GM19239 (cell line): ENCODE measurements around the gene AIPL1.
A peak's percentile ranks its signal among the peaks of the same experiment; 100 is the strongest.

Experiments used
- DNase-seq: peaks from one replicate; pipeline ENCODE4 v3.0.0; 2011; ENCODE audit warnings: low spot score; ENCODE audit not compliant: insufficient read length
- FAIRE-seq: peaks from 2 replicates; lab custom pipeline; 2011; peaks lifted over from hg19 to GRCh38; lab: Jason Lieb, UNC

Gene AIPL1

DNA sequence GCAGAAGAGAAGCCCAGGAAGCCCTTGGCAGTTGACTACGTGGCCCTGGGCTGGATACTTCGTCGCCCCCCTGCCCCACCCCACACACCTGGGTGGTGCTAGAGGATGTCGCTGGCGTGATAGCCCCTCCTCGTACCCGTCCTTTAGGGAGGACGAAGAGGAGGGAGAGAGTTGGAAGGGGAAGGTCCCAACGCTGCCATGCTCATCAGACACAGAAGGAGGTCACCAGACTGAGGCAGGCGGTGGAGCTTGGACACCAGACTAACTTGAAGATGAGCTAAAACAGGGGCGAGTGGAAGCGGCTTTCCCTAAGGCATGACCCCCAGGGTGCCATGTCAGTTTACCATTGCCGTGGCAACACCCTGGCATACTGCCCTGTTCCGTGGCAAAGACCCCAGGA, 11.0 kb downstream of the AIPL1 start:
- DNase-seq (no peak), FAIRE-seq (no peak)

DNA sequence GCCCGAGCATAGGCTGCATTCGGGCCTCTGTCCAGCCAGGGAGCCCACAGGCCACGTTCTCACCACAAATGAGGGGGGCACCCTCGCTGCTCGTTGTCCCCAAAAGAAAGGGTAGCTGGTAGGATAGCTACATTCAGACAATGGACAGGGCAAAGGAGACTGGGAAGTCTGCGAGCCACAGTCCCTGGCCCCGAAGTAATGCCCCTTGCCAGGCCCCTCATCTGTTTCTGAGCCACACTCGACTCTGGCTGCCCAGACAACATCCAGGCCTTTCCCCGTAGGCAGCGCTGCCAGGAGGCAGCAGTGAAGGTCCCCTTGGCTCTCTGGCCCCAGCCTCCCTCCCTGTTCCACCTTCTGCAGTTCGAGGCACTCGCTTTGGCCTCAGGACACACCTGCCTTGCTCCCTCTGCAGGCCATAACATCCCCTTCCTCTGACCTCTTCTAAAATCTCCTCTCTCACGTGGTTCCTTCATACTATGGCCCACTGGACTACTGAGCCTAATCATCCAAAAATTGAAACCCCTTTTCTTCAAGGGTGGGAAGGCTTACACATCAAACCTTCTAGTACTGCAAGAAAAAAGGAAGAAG, 12.2 kb downstream of the AIPL1 start:
- FAIRE-seq (no peak), DNase-seq (no peak)

DNA sequence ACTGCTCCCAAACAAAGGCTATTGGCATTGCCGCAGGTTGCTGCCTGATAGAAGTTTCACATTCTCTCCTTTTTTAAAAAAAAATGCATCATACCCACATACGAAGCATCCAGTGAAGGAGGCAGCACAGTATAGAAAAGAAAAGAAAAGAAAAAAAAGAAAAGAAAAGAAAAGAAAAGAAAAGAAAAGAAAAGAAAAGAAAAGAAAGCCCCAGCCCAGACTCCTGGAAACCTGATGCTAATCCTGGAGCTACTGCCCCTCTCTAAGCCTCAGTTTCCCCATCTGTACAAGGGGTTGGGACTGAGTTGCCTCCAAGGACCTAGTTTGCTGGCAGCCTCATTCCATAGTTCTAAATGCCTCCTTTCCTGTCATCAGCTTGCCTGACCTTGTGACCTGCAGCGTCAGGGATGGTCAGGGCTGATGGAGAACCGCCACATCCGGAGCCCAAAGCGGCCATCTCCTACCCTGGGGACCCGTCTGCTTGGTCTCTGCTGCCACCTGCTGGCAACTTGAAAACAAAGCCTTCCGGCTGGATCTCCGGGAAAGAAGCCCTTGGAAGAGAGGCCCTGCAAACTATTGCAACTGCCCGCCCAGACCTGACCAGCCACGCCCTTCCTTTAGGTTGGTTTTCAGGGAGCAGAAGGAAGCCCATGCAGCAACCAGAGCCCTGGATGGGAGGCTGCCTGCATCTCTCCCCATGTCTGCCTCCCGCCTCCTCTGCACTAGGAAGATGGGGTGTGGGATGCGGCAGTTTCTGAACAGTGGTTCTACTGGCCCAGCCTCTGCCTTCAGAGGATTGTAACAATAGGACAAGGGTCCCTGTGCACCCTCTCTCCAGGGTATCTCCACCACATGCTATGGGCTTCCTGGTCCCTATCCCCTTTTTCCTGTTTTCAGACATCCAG, 13.0 kb downstream of the AIPL1 start:
- DNase-seq (peak; percentile 86), FAIRE-seq (peak; percentile 48)

DNA sequence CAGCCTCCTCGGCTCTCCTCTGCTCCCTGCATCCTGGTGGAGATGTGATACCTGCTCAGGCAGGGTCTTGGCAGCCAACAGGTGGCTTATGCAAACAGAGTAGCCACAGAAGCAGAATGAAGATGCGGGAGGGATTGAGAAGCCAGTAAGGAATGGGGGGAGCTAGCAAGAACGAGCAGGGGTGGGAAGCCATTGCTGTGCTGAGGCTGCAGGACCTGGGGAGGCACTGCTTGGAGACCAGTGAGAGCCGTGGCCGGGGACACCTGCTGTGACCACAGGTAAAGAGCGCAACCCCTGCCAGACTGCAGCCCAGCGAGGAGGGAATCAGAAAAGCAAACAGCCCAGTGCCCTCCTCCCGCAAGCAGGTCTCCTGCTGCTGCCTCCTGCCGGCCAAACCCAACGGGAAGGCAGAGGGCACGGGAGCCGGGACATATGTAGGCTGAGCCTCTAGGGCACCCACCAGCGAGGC, 14.7 kb downstream of the AIPL1 start:
- DNase-seq (no peak), FAIRE-seq (no peak)

DNA sequence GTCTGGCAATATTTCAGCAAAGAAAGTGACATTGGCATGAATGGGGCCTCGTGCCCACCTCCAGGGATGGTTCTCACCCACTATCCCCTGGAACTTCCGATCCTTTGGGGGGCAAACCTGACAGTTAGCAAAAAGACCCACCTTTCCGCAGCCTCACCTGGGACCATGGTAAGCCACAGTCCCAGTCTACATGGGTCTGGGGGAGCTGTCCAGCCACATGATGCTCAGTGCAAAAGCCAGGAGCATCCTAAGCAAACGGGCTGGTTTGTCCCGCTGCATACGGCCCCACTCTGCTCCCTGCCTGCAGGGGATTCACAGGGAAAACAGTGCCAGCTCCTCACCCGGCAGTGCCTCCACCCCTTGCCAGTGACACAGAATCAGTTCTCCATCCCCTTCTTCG, 19.3 kb downstream of the AIPL1 start:
- no peak for DNase-seq
- FAIRE-seq = no peak

DNA sequence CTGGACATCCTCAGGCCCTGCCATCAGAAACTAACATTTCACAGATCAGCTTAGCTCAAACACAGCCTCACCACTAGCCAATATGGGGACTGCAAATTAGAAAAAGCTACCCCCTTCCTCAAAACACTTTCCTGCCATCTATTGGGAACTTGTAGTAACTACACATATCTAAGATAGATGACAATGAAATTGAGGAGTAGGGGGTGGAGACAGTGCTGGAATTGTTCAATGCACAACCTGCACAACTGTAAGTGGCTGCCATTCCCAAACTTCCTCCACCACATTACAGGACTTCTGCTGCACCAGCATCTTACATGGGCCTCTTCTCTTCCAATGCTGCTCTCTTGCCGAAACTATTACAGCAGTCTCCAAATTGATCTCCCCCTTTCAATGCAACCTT, 21.9 kb downstream of the AIPL1 start:
- DNase-seq = peak; percentile 40
- FAIRE-seq = no peak

DNA sequence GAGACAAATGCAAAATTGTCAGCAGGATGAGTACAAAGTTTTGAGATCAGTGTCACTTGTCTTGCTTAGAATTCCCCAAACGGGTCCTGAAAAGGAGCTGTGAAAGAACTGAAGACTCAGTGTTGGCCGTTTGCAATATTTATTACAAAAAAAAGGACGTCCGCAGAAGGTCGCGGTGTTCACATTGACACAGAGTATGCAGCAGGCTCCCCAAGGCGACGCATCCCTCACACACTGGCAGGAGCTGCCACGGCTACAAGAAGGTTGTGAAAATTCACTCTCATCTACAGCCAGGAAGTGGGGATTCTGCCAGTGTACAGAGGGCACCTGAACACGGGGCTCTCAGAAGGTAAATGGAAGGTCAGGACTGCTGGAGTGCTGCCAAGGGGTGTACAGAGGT, 26.2 kb downstream of the AIPL1 start:
- DNase-seq = no peak
- no peak for FAIRE-seq

DNA sequence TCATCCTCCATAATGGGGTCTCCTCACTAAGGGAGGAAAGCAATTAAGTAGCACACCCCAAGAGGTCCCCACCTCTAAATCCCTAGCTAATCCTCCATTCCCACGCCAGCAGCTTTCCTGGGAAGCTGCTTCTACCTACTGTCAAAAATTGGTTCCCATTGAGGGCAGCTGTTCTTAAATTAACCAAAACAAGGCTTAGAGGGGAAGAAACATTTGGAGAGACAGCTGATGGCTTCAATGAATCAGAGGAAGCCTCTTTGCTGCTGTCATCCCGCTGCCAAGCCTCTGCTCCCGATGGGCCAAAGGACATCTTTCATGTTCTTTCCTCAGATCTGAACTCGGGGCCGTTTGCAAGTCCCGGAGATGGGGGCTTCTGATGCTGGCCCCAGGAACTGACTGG, 26.6 kb downstream of the AIPL1 start:
- FAIRE-seq = no peak

DNA sequence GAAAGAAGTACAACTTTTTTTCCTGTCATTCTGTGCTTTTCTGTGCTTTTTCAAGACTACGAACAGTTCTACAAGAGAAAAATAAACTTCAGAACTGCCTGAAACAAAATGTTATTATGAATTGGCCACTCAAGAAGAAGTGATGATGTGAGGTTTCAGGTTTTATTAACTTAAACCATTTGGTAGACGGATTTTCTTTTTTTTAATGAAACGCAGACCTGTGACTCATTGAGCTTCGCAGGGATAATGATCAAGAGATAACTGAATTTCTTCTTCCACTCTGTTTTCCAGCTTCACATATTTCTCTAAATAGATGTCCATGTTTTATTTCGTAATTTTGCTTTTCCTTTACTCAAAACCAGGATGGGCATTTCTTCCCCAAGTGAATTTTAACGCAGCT, 32.7 kb downstream of the AIPL1 start:
- no peak for DNase-seq
- no peak for FAIRE-seq

More for the DNA sequence above, 26.6 kb downstream of the AIPL1 start:
- DNase-seq = no peak

DNA sequence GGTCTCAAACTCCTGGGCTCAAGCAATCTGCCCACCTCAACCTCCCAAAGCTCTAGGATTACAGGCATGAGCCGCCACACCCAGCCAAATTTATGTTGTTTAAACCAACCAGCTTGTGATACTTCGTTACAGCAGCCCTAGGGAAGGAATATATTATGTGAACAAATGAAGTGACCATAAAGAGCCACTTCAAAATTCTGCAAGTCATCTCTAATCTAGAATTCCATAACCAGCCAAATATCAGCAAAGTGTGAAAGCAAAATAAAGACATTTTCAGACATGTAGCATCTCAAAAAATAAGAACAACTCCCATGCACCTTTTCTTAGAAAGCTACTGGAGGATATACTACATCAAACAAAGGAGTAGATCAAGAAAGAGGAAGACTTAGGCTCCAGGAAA, 36.0 kb downstream of the AIPL1 start:
- no peak for FAIRE-seq
- no peak for DNase-seq

DNA sequence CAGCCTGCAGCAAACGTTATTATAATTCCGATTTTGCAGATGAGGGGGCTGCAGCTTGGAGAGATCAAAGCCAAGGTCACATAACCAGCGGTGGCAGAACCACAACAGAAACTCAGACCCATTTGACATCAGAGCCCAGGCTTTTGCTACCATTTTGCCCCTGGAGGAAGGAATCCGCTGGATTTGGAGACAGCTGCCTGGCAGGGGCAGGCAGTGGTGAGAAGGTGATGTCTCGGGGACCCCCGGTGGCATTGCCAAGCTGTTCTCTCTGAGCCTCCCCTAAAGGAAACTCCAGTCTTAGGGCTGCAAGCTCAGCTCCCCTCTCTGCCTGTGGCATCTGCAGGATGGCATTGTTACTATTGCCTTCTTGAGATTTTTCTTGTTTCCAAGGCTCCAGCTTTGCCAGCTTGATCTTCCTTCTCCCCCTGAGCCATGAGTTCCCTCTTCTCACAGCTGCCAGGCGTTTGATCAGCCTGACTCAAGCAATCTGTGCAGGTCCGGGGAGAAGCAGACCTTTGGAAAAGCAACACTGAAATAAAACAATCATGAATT, 40.8 kb downstream of the AIPL1 start:
- no peak for DNase-seq

DNA sequence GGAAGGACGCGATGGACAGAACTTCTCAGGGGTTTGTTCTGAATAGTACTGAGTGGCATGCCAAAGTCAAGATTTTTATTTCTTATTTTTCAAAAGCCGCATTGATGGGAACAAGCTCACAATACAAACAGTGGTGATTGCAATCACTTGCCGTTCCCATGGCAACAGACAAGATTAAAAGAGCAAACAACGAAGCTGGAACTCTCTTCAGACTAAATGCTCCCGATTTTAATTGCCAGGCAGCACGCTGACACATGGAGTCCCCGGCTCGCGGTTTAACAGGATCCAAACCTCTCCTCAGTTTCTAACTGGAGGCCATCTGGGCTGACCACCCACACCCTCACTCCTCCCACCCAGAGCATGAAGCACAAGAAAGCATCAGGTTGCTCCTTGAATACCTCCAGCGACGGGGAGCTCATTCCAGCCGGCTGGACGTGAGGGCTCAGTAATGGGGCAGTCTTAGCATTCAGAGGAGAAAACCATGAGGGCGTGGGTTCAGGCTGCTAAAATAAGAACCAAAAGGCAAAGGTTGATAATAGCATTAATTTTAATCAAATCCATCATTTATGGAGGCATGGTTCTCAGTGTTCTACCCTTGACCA, 41.5 kb downstream of the AIPL1 start:
- DNase-seq (no peak), FAIRE-seq (no peak)

More for the DNA sequence above, 40.8 kb downstream of the AIPL1 start:
- FAIRE-seq = no peak

DNA sequence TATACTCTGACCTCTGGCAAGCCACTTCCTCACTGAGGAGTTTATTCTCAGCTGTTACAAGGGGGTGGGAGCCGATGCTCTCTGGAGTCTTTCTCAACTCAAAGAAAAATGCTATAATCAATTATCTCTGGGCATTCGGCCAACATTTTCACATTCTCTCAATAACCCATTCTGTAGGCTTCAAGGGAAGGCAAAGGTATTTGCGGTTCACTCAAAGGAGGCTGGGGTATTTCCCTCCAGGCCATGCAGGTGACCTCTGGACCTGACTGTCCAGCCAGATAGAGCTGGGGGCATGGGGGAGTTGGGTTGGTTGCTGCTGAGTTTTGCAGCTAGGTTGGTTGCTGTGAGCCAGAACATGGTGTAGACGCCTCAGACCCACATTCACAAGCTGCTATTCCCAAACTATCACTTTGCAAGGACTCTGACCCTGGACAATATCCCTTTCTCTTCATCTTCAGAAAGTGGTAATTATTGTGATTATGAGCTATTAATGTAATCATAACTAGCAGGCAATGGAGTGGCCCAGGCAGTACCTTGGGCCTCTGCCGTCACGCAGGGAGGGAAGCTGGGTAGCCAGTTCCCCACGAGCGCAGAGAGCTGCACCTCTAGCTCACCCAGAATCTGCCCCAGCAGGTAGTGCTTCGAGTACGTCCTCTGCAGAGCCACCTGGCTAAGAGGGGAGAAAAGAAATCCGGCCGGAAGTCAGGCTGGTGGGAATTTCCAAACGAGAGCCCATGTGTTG, 42.1 kb downstream of the AIPL1 start:
- FAIRE-seq = no peak
- no peak for DNase-seq

DNA sequence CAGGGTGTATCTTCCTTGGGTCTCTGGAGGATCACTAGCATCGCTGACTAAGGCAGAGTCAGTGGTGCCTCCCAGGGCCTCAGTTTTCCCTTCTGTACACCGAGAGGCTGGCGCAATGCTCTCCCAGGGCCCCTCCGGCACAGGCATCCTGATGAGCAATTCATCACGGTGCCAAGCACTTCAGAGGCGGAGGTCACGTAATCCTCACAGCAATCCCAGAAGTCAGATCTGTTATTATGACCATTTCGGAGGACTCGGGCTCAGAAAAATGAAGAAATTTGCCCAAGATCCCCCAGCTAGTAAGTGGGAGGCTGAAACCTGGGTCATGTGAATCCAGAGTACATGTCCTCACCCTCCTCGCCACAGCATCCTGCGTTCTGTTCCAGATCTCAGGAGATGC, 46.5 kb downstream of the AIPL1 start:
- DNase-seq = no peak
- no peak for FAIRE-seq

DNA sequence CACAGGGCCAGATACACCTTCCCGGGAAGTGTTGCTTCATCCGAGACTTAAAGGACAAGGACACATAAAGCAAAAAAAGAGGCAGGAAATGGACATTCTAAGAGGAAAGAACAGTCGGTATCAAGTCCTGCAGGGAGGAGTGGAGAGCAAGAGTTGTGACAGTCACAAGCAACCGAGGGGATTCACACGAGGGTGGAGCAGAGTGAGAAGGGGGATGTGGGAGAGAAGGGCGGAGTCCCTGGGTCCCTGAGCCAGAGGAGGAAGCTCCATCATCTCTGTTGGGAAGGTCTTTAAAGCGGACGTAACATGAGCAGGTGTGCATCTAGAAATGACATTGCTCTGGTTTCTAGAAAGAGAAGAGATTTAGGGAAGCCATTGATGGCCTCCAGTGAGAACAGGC, 47.1 kb downstream of the AIPL1 start:
- DNase-seq (no peak), FAIRE-seq (no peak)

DNA sequence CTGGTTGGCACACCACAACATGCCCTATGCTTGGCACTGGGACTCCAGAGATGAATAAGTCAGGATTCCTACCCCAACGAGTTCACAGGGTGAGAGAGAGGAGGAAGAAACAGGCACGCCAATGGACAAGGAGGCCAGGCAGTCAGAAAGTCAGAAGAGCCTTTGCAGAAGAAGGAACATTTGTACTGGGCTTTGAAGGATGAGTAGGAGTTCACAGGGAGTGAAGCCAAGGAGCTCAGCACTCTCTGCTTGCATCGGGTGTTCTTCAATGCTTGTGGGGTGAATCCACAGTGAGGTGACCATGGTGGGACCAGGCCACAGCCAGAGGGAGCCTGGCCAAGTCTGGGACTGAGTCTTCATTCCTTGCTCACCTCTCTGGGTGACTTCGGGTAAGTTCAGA, 47.5 kb downstream of the AIPL1 start:
- FAIRE-seq = no peak
- no peak for DNase-seq

DNA sequence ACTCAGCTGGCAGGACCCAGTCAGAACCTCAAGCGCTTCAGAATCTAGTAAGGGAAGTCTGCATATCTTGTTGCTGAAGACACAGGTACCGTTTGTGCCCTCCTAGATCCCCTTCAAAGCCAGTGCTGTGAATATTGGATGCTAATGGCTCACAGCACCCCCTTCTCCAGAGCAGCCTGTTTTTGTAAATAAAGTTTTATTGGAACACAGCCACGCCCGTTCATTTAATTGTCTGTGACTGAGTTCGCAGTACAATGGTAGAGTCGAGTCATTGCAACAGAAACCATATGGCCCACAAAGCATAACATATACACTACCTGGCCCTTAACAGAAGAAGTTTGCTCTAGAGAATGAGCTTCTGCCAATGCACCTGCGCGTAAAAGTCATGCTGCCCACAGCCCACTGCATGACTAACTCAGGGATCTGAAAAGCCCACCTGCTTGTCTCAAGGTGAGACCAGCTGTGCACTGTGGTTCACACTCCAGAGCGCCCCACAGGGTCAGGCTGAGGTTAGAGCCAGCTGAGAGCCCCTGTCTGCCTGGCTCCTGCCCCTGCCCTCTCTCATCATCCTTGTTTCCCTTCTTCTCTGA, 48.8 kb downstream of the AIPL1 start:
- FAIRE-seq = no peak
- DNase-seq = no peak

DNA sequence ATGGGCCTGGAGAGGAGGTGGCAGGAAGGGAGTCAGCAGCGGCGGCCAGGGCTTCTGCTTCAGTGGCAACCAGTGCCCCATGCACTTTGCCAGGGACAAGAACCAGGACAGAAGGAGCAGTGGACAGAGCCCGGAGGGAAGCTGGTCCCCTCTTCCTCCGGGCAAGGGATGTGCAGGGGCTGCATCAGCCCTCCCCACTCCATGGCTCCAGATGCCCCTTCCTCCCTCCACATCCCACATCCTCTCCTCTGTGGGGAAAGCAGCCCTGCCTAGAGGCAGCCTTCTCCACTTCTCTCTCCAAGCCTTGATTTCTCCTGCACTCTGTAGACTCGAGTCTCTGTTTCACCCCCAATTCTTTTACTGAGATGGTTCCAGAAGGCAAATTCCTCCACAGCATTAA, 50.4 kb downstream of the AIPL1 start:
- FAIRE-seq = no peak

DNA sequence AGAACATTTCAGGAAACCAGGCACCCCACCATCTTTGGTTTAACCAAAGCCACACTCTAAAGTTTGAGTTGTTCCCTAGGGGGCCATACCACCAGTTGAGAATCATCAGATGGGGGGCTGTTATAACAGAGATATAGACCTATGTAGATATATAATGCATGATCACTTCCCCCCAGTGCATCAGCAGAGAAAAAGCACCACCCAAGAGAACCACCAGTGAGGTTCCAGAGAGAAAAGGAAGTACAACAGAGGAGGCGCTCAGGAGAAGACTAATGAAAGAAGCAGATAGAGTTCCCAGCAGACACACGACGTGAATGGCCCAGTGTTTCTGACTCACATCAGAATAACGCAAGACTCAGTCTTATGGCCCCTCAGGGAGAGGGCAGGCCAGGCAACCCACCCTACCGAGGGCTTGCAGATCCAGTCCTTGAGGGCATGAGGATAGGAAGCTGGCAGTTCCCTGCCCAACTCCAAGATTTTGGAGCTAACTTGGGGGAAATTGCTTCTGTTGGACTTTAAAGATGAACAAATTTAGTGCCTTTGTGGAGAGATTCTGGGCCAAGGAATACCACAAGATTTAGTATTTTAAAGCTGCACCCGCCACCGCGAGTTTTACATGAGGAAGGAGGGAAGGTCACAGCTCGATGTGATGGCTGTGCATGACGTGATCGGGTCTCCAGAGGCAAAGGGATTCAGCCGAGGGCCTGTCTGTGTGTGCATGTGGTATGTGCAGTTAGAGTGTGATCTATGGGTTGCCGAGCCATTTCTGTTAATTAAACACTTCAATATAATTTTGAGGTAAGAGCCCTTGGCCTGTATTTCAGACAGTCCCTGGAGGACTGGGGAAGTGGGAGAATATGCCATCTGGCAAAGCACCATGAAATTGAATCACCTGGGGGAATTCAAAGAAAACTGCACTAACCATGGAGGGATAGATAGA, 53.1 kb downstream of the AIPL1 start:
- DNase-seq (no peak), FAIRE-seq (no peak)

More for the DNA sequence above, 50.4 kb downstream of the AIPL1 start:
- DNase-seq = no peak
